Suprapubic skin (tissue), 3 donors: ENCODE data around the gene TSPO2.

ENCODE experiments used
- CTCF ChIP-seq, 2 donors: fragments of 200-600 bp in 1 of 2; fragments of 450-650 bp in 1 of 2; sonication (generic) in 1 of 2; IDR thresholded peaks; one replicate each; pipeline ENCODE4 v1.5.1; 2016 to 2019; ENCODE audit warnings: antibody characterized with exemption in 2 of 2, mild to moderate bottlenecking in 1 of 2, moderate library complexity in 1 of 2
- POLR2AphosphoS5 ChIP-seq, 3 donors: sonication (generic); formaldehyde crosslinking; IDR thresholded peaks; one replicate each; pipeline ENCODE4 v1.6.1; 2017; ENCODE audit warnings: antibody characterized with exemption in 3 of 3

GRCh38 chr6:41008011-41008410 is 34.3 kb upstream of the TSPO2 start:
- no peak for TF ChIP-seq CTCF (IDR thresholded peaks at IDR 0.05)
- no peak for TF ChIP-seq POLR2AphosphoS5 (IDR thresholded peaks at IDR 0.05)
